Thoracic aorta (tissue), 2 donors: ENCODE data around the gene TTC23. TPM values are rescaled to one million over a fixed set of nuclear protein-coding genes. Genes with fewer than 3 reads are reported as not detected.

Source experiments
- ATAC-seq: fragments of 150-250 bp; one replicate; pipeline ENCODE4 v1.8.0; 2017; ENCODE audit warnings: low read depth; ENCODE audit not compliant: insufficient number of reproducible peaks, low FRiP score
- DNase-seq: peaks from one replicate; pipeline ENCODE4 v3.0.0-alpha.2; 2020; ENCODE audit warnings: low spot score
- H3K27ac ChIP-seq, 2 donors: fragments of 200-600 bp; sonication (generic); 1 replicate in 1 of 2; 2 replicates in 1 of 2; pipeline ENCODE4 v1.5.1; 2016; ENCODE audit warnings: mild to moderate bottlenecking in 2 of 2, moderate library complexity in 2 of 2
- H3K27me3 ChIP-seq: fragments of 200-600 bp; sonication (generic); replicated peaks from 2 replicates; pipeline ENCODE4 v1.6.0; 2016; ENCODE audit warnings: mild to moderate bottlenecking; ENCODE audit not compliant: insufficient read depth
- H3K36me3 ChIP-seq: fragments of 200-600 bp; sonication (generic); one replicate; pipeline ENCODE4 v1.5.1; 2016
- H3K4me1 ChIP-seq, 2 donors: fragments of 200-600 bp; sonication (generic); 1 replicate in 1 of 2; 2 replicates in 1 of 2; pipeline versions ENCODE4 v1.5.1 to v1.6.0; 2016; ENCODE audit warnings: low read depth in 2 of 2, mild to moderate bottlenecking in 1 of 2; ENCODE audit not compliant: control insufficient read depth in 1 of 2
- H3K4me3 ChIP-seq: fragments of 200-600 bp; sonication (generic); 2 replicates; pipeline ENCODE4 v1.5.1; 2016; ENCODE audit warnings: mild to moderate bottlenecking
- H3K9me3 ChIP-seq: fragments of 200-600 bp; sonication (generic); 2 replicates; pipeline ENCODE4 v1.5.1; 2016
- CTCF ChIP-seq: fragments of 200-600 bp; sonication (generic); IDR thresholded peaks from one replicate; pipeline ENCODE4 v1.5.1; 2019; ENCODE audit warnings: antibody characterized with exemption
- total RNA-seq, 2 donors: library from RNA; depleted of rRNA; stranded (reverse); fragments of >200 nt; gene quantifications; one replicate each; pipeline versions ENCODE4 v1.1.0 to v1.2.3, GENCODE V29; 2016

The TTC23 gene
- total RNA-seq, 2 donors from 2014 or later: 14.2 to 32.8 TPM

GRCh38 chr15:99282586-99282985, 33.2 kb upstream of the TTC23 start:
- Histone ChIP-seq H3K4me3 (no peak overlapping the region), H3K27ac (no peak overlapping the region), H3K36me3 (no peaks in the 10 kb centered on the region), H3K9me3 (no peaks in the 10 kb centered on the region), H3K4me1 (peaks cover 2 to 16% of the 10 kb centered on the region in 2 donors), H3K27me3 (no peaks in the 10 kb centered on the region)
- TF ChIP-seq CTCF: no peak
- no peak for ATAC-seq
- no peak for DNase-seq

GRCh38 chr15:99282121-99282520, 32.7 kb upstream of the TTC23 start:
- ATAC-seq (no peak), DNase-seq (no peak)
- H3K27me3 ChIP-seq: no peaks in the 10 kb centered on the region
- H3K27ac ChIP-seq: no peak overlapping the region
- H3K36me3 ChIP-seq: no peaks in the 10 kb centered on the region
- H3K4me3 ChIP-seq: no peak overlapping the region
- H3K9me3 ChIP-seq: no peaks in the 10 kb centered on the region
- peaks cover 2 to 16% of the 10 kb centered on the region in 2 donors for H3K4me1 ChIP-seq
- TF ChIP-seq CTCF: no peak

- TF ChIP-seq CTCF: no peak
- Histone ChIP-seq H3K27ac (no peak overlapping the region), H3K4me1 (peaks cover 2 to 16% of the 10 kb centered on the region in 2 donors), H3K4me3 (no peak overlapping the region), H3K36me3 (no peaks in the 10 kb centered on the region), H3K9me3 (no peaks in the 10 kb centered on the region), H3K27me3 (no peaks in the 10 kb centered on the region)
- DNase-seq: no peak
- no peak for ATAC-seq
Measured at GRCh38 chr15:99279827-99280226, 30.4 kb upstream of the TTC23 start.

GRCh38 chr15:99279290-99279689, 29.9 kb upstream of the TTC23 start:
- ATAC-seq (no peak), DNase-seq (no peak)
- H3K27me3 ChIP-seq: no peaks in the 10 kb centered on the region
- H3K9me3 ChIP-seq: no peaks in the 10 kb centered on the region
- no peak overlapping the region for H3K27ac ChIP-seq
- H3K4me3 ChIP-seq: no peak overlapping the region
- no peaks in the 10 kb centered on the region for H3K36me3 ChIP-seq
- no peak for TF ChIP-seq CTCF
- peaks cover 2 to 11% of the 10 kb centered on the region in 2 donors for H3K4me1 ChIP-seq

GRCh38 chr15:99275525-99276128, 26.2 kb upstream of the TTC23 start:
- no peak for TF ChIP-seq CTCF
- H3K36me3 ChIP-seq: no peaks in the 10 kb centered on the region
- ATAC-seq (no peak), DNase-seq (no peak)
- H3K4me3 ChIP-seq: no peak overlapping the region
- no peaks in the 10 kb centered on the region for H3K9me3 ChIP-seq
- no peaks in the 10 kb centered on the region for H3K27me3 ChIP-seq
- H3K27ac ChIP-seq: no peak overlapping the region
- no peaks in the 10 kb centered on the region for H3K4me1 ChIP-seq
